Mesothelial cell of epicardium (in vitro differentiated cells): ENCODE measurements around the gene SOX6. TPM values are rescaled to one million over a fixed set of nuclear protein-coding genes. Genes with fewer than 3 reads are reported as not detected.

Experiments
- DNase-seq, 2 experiments: peaks; one replicate each; pipeline ENCODE4 v3.0.0; 2021; ENCODE audit warnings: low spot score in 2 of 2; ENCODE audit not compliant: unreplicated experiment in 2 of 2
- H3K27ac Mint-ChIP-seq: 2 replicates; pipeline ENCODE4 v1.8.0; 2021; ENCODE audit warnings: mixed read lengths
- H3K27me3 Mint-ChIP-seq: 2 replicates; pipeline ENCODE4 v1.8.0; 2021; ENCODE audit warnings: low read depth, mixed read lengths
- H3K36me3 Mint-ChIP-seq: 2 replicates; pipeline ENCODE4 v1.8.0; 2021; ENCODE audit warnings: mixed read lengths
- H3K4me1 Mint-ChIP-seq: 2 replicates; pipeline ENCODE4 v1.8.0; 2021; ENCODE audit warnings: mixed read lengths
- H3K4me3 Mint-ChIP-seq: 2 replicates; pipeline ENCODE4 v1.8.0; 2021; ENCODE audit warnings: mild to moderate bottlenecking, moderate library complexity, mixed read lengths
- H3K9me3 Mint-ChIP-seq: 2 replicates; pipeline ENCODE4 v1.8.0; 2021; ENCODE audit warnings: mixed read lengths
- total RNA-seq: library from RNA; stranded (reverse); gene quantifications from 3 replicates; pipeline ENCODE4 v1.2.1, GENCODE V29; 2021
- TF ChIP-seq, protein P1 (sequence below): fragments of 200-600 bp; sonication (generic); IDR thresholded peaks from one replicate; pipeline ENCODE4 v1.5.0; 2021; ENCODE audit warnings: antibody characterized with exemption; ENCODE audit not compliant: unreplicated experiment

Gene SOX6
- total RNA-seq, 1 donor from 2014 or later: 46.4 TPM

DNA sequence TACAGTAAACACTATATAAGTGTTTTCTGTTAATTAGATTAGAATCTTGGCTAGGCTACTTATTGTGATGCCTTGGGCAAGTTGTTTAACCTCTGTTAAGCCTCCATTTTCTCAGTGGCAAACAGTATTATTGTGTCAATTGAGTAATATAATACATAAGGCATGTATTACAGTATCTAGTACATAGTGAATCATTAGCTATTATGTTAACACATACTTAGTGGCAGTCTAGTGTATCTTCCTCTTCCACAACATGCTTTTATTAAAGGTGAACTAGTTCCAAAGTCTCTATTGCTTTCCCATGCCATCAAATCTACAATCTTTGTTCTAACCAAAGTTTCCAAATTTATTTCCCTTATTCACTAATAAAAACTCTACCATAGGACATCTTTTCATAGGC lies 200.9 kb downstream of the SOX6 start:
- Mint-ChIP-seq H3K27ac (no peak overlapping the region), H3K9me3 (no peaks in the 10 kb centered on the region), H3K36me3 (peaks cover 2% of the 10 kb centered on the region), H3K4me1 (peaks cover 31% of the 10 kb centered on the region), H3K27me3 (no peaks in the 10 kb centered on the region), H3K4me3 (no peak overlapping the region)
- TF ChIP-seq, protein P1, sequence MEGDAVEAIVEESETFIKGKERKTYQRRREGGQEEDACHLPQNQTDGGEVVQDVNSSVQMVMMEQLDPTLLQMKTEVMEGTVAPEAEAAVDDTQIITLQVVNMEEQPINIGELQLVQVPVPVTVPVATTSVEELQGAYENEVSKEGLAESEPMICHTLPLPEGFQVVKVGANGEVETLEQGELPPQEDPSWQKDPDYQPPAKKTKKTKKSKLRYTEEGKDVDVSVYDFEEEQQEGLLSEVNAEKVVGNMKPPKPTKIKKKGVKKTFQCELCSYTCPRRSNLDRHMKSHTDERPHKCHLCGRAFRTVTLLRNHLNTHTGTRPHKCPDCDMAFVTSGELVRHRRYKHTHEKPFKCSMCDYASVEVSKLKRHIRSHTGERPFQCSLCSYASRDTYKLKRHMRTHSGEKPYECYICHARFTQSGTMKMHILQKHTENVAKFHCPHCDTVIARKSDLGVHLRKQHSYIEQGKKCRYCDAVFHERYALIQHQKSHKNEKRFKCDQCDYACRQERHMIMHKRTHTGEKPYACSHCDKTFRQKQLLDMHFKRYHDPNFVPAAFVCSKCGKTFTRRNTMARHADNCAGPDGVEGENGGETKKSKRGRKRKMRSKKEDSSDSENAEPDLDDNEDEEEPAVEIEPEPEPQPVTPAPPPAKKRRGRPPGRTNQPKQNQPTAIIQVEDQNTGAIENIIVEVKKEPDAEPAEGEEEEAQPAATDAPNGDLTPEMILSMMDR: no peak
- no peak for DNase-seq

DNA sequence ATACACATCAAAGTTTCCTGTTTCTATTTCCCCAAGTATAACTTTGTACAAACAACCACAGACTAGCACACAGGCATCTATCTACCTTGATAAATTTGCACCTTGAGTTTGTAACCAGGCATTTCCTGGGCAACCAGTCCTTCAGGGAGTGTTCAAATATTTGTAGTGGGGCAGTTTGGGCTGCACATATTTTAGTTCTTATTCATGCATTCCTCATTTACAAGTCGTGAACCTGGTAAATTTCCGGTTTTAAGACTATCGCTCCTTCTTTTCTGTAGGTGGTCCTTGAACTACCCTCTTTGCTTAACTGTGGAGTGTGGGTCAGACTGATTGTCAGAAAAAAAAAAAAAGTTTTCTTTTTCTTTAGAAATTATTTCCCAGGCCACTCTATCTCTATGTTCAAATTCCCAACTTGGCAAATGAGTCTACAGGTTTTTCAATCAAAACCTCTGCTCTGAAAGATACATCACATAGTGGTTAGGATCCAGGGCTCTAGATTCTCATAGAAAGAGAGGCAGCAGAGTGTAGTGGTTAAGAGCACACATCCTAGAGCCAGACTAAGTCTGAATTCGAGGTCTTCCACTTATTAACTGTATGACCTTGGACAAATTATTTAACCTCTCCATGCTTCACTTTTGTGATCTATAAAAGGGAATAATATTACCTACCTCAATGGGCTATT lies 201.5 kb downstream of the SOX6 start:
- no peak for DNase-seq
- Mint-ChIP-seq H3K27me3 (no peaks in the 10 kb centered on the region), H3K36me3 (peaks cover 2% of the 10 kb centered on the region), H3K9me3 (no peaks in the 10 kb centered on the region), H3K4me3 (no peak overlapping the region), H3K27ac (peak overlapping the region; percentile 87), H3K4me1 (peaks cover 37% of the 10 kb centered on the region)
- TF ChIP-seq, protein P1: no peak

DNA sequence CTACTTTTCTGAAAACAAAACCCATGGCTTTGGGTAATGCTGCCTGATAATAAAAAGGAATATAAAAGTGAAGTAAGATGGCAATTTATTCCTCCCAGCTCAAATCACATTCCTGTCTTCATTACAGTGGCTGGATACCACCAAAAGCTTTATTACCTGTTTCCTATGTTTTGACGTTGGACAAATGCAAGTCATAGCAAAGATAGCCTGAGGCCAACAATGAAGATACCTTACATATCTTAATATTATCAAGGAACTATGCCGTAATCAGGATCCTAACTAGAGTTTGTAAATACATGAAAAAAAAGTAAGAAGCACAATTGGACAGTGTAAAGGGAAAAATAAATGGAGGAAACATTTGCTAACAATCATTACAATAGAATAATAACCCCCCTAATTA lies 202.4 kb downstream of the SOX6 start:
- Mint-ChIP-seq H3K4me3 (no peak overlapping the region), H3K36me3 (peaks cover 2% of the 10 kb centered on the region), H3K27ac (peak overlapping the region; percentile 87), H3K9me3 (no peaks in the 10 kb centered on the region), H3K4me1 (peaks cover 46% of the 10 kb centered on the region), H3K27me3 (no peaks in the 10 kb centered on the region)
- DNase-seq: no peak
- TF ChIP-seq, protein P1: no peak

DNA sequence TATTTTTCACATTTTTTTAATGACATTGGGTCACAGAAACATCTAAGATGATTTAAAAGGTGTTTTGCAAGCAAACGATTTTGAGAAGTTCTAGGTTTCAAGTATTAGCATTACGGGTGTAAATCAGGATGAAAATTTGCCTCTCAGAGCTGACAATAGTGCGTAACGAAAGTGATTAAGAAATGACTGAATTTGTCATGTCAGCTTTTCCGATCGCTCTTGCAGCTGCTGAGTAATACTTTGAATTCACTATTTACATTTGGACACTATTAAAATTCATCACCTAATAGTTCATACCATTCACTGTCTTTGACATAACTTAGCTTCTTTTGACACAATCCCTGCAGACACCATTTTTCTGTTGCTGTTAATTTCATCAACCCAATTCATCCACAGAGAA lies 205.2 kb downstream of the SOX6 start:
- TF ChIP-seq, protein P1: no peak
- H3K9me3 Mint-ChIP-seq: no peaks in the 10 kb centered on the region
- H3K4me3 Mint-ChIP-seq: no peak overlapping the region
- peaks cover 2% of the 10 kb centered on the region for H3K36me3 Mint-ChIP-seq
- no peak for DNase-seq
- no peak overlapping the region for H3K27ac Mint-ChIP-seq
- peaks cover 60% of the 10 kb centered on the region for H3K4me1 Mint-ChIP-seq
- H3K27me3 Mint-ChIP-seq: no peaks in the 10 kb centered on the region

DNA sequence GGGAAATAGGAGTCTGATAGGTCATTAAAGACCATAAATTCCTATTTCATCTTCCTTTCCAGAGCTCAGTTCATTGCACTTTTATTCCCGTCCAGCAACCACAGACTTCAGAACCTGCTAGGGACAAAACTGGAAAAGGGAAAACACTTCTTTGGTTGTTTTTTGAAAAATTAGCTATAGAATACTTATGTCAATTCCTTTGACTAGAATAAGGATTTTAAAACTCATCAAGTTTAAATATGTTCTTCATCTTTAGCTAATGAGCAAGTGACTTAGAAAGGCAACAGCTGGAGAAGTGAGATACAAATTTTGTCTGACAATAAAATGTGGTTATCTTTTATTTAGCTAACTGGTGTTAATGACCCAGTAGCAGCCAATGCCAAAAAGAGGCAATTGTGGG lies 206.9 kb downstream of the SOX6 start:
- Mint-ChIP-seq H3K36me3 (peaks cover 5% of the 10 kb centered on the region), H3K4me3 (no peak overlapping the region), H3K9me3 (peaks cover 1% of the 10 kb centered on the region), H3K27ac (peak overlapping the region; percentile 89), H3K27me3 (no peaks in the 10 kb centered on the region), H3K4me1 (peaks cover 55% of the 10 kb centered on the region)
- DNase-seq: no peak
- TF ChIP-seq, protein P1: no peak
